ENCODE measurements around the gene CNOT8. TPM values are rescaled to one million over a fixed set of nuclear protein-coding genes. Genes with fewer than 3 reads are reported as not detected.

CNOT8 gene
- total RNA-seq, 1 experiment from 2014 or later, result 45.6 TPM

- no peak overlapping the region for H2BK15ac ChIP-seq (ENCODE audit: low read depth, low read length)
- Mint-ChIP-seq H3K4me3 (no peak overlapping the region), H3K4me1 (peaks cover 7 to 8% of the 10 kb centered on the region in 2 experiments), H3K36me3 (ENCODE audit: insufficient read depth in 1 of 3, low read depth in 3 of 3) (peaks cover 58 to 85% (median 63%) of the 10 kb centered on the region in 3 experiments), H3K9me3 (peaks cover 16 to 17% of the 10 kb centered on the region in 2 experiments), H3K27me3 (ENCODE audit: low read depth) (no peaks in the 10 kb centered on the region), H3K27ac (peak overlapping the region in 1 of 3 experiments; percentile 13; a peak in 1 of 7 replicates)
- TF ChIP-seq CTCF (conservative IDR thresholded peaks at IDR 0.05), result no peak
- H2BK5ac ChIP-seq (ENCODE audit: insufficient read length, low read length), result no peak overlapping the region
- H3K4me1 ChIP-seq (ENCODE audit: insufficient read depth, low read length), result peaks cover 2% of the 10 kb centered on the region; the same call in 1 of the 2 replicates
- H4K5ac ChIP-seq (ENCODE audit: insufficient read length, low read depth, low read length), result no peak overlapping the region
- no CpG with 5 or more reads among the region's 2 CpGs for WGBS (ENCODE audit: extremely low coverage, insufficient read length, low lambda C conversion rate)
- H3K79me1 ChIP-seq (ENCODE audit: insufficient read depth, low read depth, low read length, poor library complexity, severe bottlenecking), result no peaks in the 10 kb centered on the region
- no peak overlapping the region for H2AFZ ChIP-seq (ENCODE audit: low read length)
- H3K27ac ChIP-seq (ENCODE audit: insufficient read length, low read depth, low read length), result no peak overlapping the region
- no peak overlapping the region for H3K23ac ChIP-seq (ENCODE audit: insufficient read length, low read depth, low read length)
- H3K18ac ChIP-seq (ENCODE audit: insufficient read length, low read depth, low read length), result no peak overlapping the region
- H3K14ac ChIP-seq (ENCODE audit: insufficient read depth, low read length), result no peak overlapping the region
- H2BK120ac ChIP-seq (ENCODE audit: low read depth, low read length, poor library complexity, severe bottlenecking), result no peak overlapping the region
- no peak overlapping the region for H2BK12ac ChIP-seq (ENCODE audit: insufficient read length, low read depth, low read length)
- H3K9ac ChIP-seq (ENCODE audit: extremely low read depth, insufficient read length, low read length), result no peak overlapping the region
- H3K4me2 ChIP-seq (ENCODE audit: insufficient read depth, insufficient read length, low read length), result no peak overlapping the region
- H2AK5ac ChIP-seq (ENCODE audit: insufficient read length, low read length), result no peak overlapping the region
- no peak overlapping the region for H2BK20ac ChIP-seq (ENCODE audit: low read depth, low read length, poor library complexity, severe bottlenecking)
- no peaks in the 10 kb centered on the region for H3K27me3 ChIP-seq (ENCODE audit: insufficient read depth, low read length)
- no peaks in the 10 kb centered on the region for H3K79me2 ChIP-seq (ENCODE audit: insufficient read depth, low read length)
- H4K20me1 ChIP-seq (ENCODE audit: control insufficient read depth, insufficient read depth, insufficient read length), result no peaks in the 10 kb centered on the region
- H4K8ac ChIP-seq (replicated peaks; ENCODE audit: insufficient read length, low read depth, low read length), result no peak overlapping the region
- no peak overlapping the region for H3T11ph ChIP-seq (ENCODE audit: low read length)
- DNase-seq, result no peak
- no peak overlapping the region for H3K56ac ChIP-seq (ENCODE audit: insufficient read length, low read depth, low read length)
- H3K4ac ChIP-seq (ENCODE audit: low read depth, low read length), result no peak overlapping the region
- H3K23me2 ChIP-seq (ENCODE audit: insufficient read length, low read depth, low read length, poor library complexity, severe bottlenecking), result no peaks in the 10 kb centered on the region
- H4K91ac ChIP-seq (ENCODE audit: insufficient read length, low read depth, low read length), result no peak overlapping the region
- peaks cover 17% of the 10 kb centered on the region for H3K9me3 ChIP-seq (ENCODE audit: control insufficient read depth, low read depth, low read length)
These were observed 27.0 kb downstream of the CNOT8 start for GRCh38 chr5:154885439-154885838.
